Smooth muscle cell (in vitro differentiated cells): ENCODE results near the gene ITGB4. TPM values are rescaled to one million over a fixed set of nuclear protein-coding genes. Genes with fewer than 3 reads are reported as not detected.

Source experiments
- DNase-seq: peaks from one replicate; lab custom pipeline; 2025; ENCODE audit not compliant: unreplicated experiment; lab: John Stamatoyannopoulos, UW
- H2AFZ ChIP-seq: fragments of 200-600 bp; sonication (generic); 2 replicates; pipeline ENCODE4 v1.6.0; 2016; ENCODE audit warnings: antibody characterized with exemption, low read depth, mild to moderate bottlenecking
- H3F3A ChIP-seq: fragments of 200-600 bp; sonication (generic); 2 replicates; pipeline ENCODE4 v1.6.0; 2017; ENCODE audit warnings: antibody characterized with exemption, low read depth
- H3K27ac ChIP-seq: fragments of 200-600 bp; sonication (generic); 2 replicates; pipeline ENCODE4 v1.5.1; 2016; ENCODE audit warnings: low read depth, mild to moderate bottlenecking
- H3K27me3 ChIP-seq: fragments of 200-600 bp; sonication (generic); 2 replicates; pipeline ENCODE4 v1.6.1; 2016; ENCODE audit warnings: low read depth, mild to moderate bottlenecking
- H3K36me3 ChIP-seq: fragments of 200-600 bp; sonication (generic); 2 replicates; pipeline ENCODE4 v1.5.1; 2016; ENCODE audit warnings: low read depth
- H3K4me1 ChIP-seq: fragments of 200-600 bp; sonication (generic); 2 replicates; pipeline ENCODE4 v1.5.1; 2016; ENCODE audit warnings: low read depth
- H3K4me2 ChIP-seq: fragments of 200-600 bp; sonication (generic); 2 replicates; pipeline ENCODE4 v1.6.0; 2016; ENCODE audit warnings: mild to moderate bottlenecking
- H3K4me3 ChIP-seq: fragments of 200-600 bp; sonication (generic); 2 replicates; pipeline ENCODE4 v1.5.1; 2016; ENCODE audit warnings: mild to moderate bottlenecking
- H3K79me2 ChIP-seq: fragments of 200-600 bp; sonication (generic); 2 replicates; pipeline ENCODE4 v1.6.0; 2016; ENCODE audit warnings: low read depth, mild to moderate bottlenecking
- H3K9ac ChIP-seq: fragments of 200-600 bp; sonication (generic); 2 replicates; pipeline ENCODE4 v1.6.0; 2016; ENCODE audit warnings: low read depth
- H3K9me3 ChIP-seq: fragments of 200-600 bp; sonication (generic); replicated peaks from 2 replicates; pipeline ENCODE4 v1.5.1; 2016; ENCODE audit warnings: low read depth
- H4K20me1 ChIP-seq: fragments of 200-600 bp; sonication (generic); 2 replicates; pipeline ENCODE4 v1.6.0; 2016; ENCODE audit warnings: low read depth
- WGBS: methylation state at CpG from one replicate; pipeline ENCODE4 v1.1.7; 2016; ENCODE audit warnings: low lambda C conversion rate; 5-methylcytosine and 5-hydroxymethylcytosine counted together
- polyA plus RNA-seq: library from polyadenylated mRNA; unstranded; fragments of >200 nt; fragmentation: Nextera tagmentation; extraction: Ambion mirVana; gene quantifications from 2 replicates; pipeline ENCODE4 v1.2.1, GENCODE V29; 2016
- total RNA-seq: library from RNA; depleted of rRNA; stranded (reverse); fragments of >200 nt; gene quantifications from 2 replicates; pipeline ENCODE4 v1.2.3, GENCODE V29; 2014
- TF ChIP-seq, protein P1 (sequence below): fragments of 200-600 bp; sonication (generic); IDR thresholded peaks from 2 replicates; pipeline ENCODE4 v1.5.1; 2017; ENCODE audit warnings: borderline replicate concordance, mild to moderate bottlenecking, antibody characterized with exemption; ENCODE audit not compliant: insufficient read depth, poor library complexity, severe bottlenecking

The ITGB4 gene
- total and polyA plus RNA-seq, 2 experiments from 2014 or later, result 47.2 to 83.8 TPM

DNA sequence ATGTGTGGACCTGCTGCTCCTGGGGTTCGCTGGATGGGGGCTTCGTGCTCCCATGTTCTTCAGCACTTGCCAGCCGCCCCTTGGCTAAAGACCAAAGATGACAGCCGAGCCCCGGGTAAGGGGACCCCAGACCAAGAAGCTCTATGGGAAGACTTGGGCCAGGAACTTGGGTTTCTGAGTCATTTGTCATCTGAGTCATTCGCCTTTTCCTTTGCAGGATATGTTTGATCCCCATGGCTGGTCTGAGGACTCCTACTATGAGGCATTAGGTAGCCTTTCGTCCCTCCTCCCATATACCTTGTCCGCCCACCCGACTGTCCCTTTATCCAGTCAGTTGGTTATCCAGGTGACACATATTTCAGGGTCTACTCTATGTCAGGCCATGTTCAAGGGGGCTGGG, 17.7 kb upstream of the ITGB4 start:
- H3K36me3 ChIP-seq, result no peaks in the 10 kb centered on the region
- H3K9ac ChIP-seq, result no peak overlapping the region
- H3K4me3 ChIP-seq, result no peak overlapping the region
- H3K4me2 ChIP-seq, result no peak overlapping the region
- no peaks in the 10 kb centered on the region for H3F3A ChIP-seq
- no peak for DNase-seq
- H4K20me1 ChIP-seq, result peaks cover 11% of the 10 kb centered on the region
- H3K4me1 ChIP-seq, result no peaks in the 10 kb centered on the region
- peaks cover 2% of the 10 kb centered on the region for H3K79me2 ChIP-seq
- no peak overlapping the region for H3K27ac ChIP-seq
- no peaks in the 10 kb centered on the region for H3K27me3 ChIP-seq
- TF ChIP-seq, protein P1, sequence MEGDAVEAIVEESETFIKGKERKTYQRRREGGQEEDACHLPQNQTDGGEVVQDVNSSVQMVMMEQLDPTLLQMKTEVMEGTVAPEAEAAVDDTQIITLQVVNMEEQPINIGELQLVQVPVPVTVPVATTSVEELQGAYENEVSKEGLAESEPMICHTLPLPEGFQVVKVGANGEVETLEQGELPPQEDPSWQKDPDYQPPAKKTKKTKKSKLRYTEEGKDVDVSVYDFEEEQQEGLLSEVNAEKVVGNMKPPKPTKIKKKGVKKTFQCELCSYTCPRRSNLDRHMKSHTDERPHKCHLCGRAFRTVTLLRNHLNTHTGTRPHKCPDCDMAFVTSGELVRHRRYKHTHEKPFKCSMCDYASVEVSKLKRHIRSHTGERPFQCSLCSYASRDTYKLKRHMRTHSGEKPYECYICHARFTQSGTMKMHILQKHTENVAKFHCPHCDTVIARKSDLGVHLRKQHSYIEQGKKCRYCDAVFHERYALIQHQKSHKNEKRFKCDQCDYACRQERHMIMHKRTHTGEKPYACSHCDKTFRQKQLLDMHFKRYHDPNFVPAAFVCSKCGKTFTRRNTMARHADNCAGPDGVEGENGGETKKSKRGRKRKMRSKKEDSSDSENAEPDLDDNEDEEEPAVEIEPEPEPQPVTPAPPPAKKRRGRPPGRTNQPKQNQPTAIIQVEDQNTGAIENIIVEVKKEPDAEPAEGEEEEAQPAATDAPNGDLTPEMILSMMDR, result no peak
- WGBS, result 92% methylated on average over 9 of the region's 9 CpGs
- no peaks in the 10 kb centered on the region for H3K9me3 ChIP-seq
- H2AFZ ChIP-seq, result no peak overlapping the region

DNA sequence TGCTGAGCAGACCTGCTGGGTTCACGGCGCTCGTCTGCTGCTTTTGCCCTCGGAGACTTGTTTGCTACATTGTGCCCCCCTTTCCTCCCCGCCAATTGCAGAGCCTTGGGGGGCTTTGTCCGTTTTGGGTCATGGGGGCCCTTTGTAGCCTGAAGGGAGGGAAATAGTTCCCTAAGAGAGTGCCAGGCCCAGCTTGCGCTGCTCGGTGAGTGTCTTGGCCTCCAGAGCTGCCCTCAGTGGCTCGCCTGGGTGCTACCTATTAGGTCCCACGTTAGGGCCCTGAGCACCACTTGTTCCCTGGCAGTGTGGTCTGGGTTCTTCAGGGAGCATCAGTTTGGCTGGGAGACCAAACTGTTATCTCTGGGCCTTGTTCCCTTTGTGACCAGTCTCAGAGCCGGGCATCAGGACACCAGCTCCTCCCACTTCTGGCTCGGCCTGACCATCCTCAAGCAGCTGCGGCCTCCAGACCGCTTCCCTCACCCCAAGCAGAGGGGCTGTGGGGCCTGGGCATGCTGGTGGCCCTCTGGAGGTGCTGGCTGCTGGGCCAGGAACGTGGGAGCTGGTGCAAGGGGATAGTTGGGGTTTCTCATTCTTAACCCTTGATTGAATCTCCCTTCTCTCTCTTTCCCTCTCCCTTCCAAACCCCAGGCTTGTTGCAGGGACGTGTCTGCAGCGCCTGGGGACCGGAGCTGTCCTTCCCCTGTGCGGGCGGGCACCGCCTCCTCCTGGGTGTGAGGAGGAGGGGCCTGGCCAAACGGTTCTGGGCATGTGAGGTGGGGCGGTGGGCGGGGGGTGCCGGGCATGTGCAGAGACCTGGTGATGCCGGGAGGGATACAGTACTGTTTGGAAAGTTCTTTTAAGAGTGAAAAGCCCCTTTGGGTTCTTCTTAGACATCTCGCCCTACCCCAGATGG, 16.0 kb upstream of the ITGB4 start:
- Histone ChIP-seq H3K4me3 (no peak overlapping the region), H3K27me3 (no peaks in the 10 kb centered on the region), H3K9ac (no peak overlapping the region), H3K27ac (no peak overlapping the region), H2AFZ (no peak overlapping the region), H3F3A (no peaks in the 10 kb centered on the region), H3K36me3 (no peaks in the 10 kb centered on the region), H3K79me2 (no peaks in the 10 kb centered on the region), H4K20me1 (no peaks in the 10 kb centered on the region), H3K4me1 (no peaks in the 10 kb centered on the region), H3K9me3 (no peaks in the 10 kb centered on the region), H3K4me2 (no peak overlapping the region)
- WGBS, result 95% methylated on average over 26 of the region's 27 CpGs
- DNase-seq, result no peak
- TF ChIP-seq, protein P1, result no peak

DNA sequence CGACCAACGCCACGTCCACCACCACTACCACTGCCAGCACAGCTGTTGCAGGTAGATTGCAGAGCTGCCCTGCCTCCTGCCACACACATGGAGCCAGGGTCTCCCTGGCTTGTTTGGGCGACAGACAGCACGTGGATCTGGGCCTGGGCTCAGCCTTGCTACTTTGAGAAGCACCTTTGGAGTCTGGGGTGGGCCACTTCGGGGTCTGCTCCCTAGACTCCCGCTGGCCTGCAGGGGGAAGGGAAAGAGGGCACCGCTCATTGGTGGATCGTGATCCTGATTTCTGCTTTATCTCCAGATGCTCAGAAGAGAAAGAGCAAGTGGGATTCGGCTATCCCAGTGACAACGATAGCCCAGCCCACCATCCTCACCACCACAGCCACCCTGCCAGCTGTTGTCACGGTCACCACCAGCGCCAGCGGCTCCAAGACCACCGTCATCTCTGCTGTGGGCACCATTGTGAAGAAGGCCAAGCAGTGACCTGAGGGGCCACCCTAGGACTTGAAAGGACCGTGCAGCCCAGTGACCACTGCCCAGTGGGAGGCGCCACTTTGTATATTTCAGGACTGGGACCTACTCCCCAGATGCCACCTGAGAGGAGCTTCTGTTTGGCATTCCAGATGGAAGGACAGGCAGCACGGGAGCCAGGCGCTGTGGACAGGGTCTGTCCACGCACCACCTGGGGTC, 15.1 kb upstream of the ITGB4 start:
- no peak overlapping the region for H2AFZ ChIP-seq
- no peak overlapping the region for H3K9ac ChIP-seq
- H3K27me3 ChIP-seq, result no peaks in the 10 kb centered on the region
- no peaks in the 10 kb centered on the region for H3K36me3 ChIP-seq
- H3K79me2 ChIP-seq, result no peaks in the 10 kb centered on the region
- H3F3A ChIP-seq, result no peaks in the 10 kb centered on the region
- TF ChIP-seq, protein P1, result peak; percentile 3
- no peaks in the 10 kb centered on the region for H3K9me3 ChIP-seq
- no peak overlapping the region for H3K4me3 ChIP-seq
- WGBS, result 95% methylated on average over 20 of the region's 20 CpGs
- no peak for DNase-seq
- no peaks in the 10 kb centered on the region for H4K20me1 ChIP-seq
- no peak overlapping the region for H3K27ac ChIP-seq
- no peak overlapping the region for H3K4me2 ChIP-seq
- no peaks in the 10 kb centered on the region for H3K4me1 ChIP-seq
